ENCODE measurements around the gene LBH. TPM values are rescaled to one million over a fixed set of nuclear protein-coding genes. Genes with fewer than 3 reads are reported as not detected.

LBH gene
- total RNA-seq, 1 donor, result 91.4 TPM

- Histone ChIP-seq H3K4me1 (ENCODE audit: insufficient read depth, low read length) (peaks cover 52% of the 10 kb centered on the region), H3K4me3 (ENCODE audit: low read length) (no peak overlapping the region), H3K9me3 (ENCODE audit: low read depth, low read length) (no peaks in the 10 kb centered on the region), H3K27me3 (ENCODE audit: insufficient read depth, low read length) (no peaks in the 10 kb centered on the region)
Measured at GRCh38 chr2:30224151-30224550, 7.2 kb upstream of the LBH start.

GRCh38 chr2:30225131-30225762, 6.1 kb upstream of the LBH start:
- Histone ChIP-seq H3K27me3 (ENCODE audit: insufficient read depth, low read length) (peaks cover 7% of the 10 kb centered on the region), H3K9me3 (ENCODE audit: low read depth, low read length) (no peaks in the 10 kb centered on the region), H3K4me1 (ENCODE audit: insufficient read depth, low read length) (peaks cover 56% of the 10 kb centered on the region), H3K4me3 (ENCODE audit: low read length) (peak overlapping the region; percentile 30)

- H3K27me3 ChIP-seq (ENCODE audit: insufficient read depth, low read length), result peaks cover 13% of the 10 kb centered on the region
- H3K4me3 ChIP-seq (ENCODE audit: low read length), result no peak overlapping the region
- no peaks in the 10 kb centered on the region for H3K9me3 ChIP-seq (ENCODE audit: low read depth, low read length)
- peaks cover 64% of the 10 kb centered on the region for H3K4me1 ChIP-seq (ENCODE audit: insufficient read depth, low read length)
Measured at GRCh38 chr2:30226144-30227032, 4.9 kb upstream of the LBH start.

GRCh38 chr2:30229596-30229995, 1.7 kb upstream of the LBH start:
- Histone ChIP-seq H3K27me3 (ENCODE audit: insufficient read depth, low read length) (peaks cover 27% of the 10 kb centered on the region), H3K9me3 (ENCODE audit: low read depth, low read length) (no peaks in the 10 kb centered on the region), H3K4me1 (ENCODE audit: insufficient read depth, low read length) (peaks cover 67% of the 10 kb centered on the region), H3K4me3 (ENCODE audit: low read length) (no peak overlapping the region)

- Histone ChIP-seq H3K27me3 (ENCODE audit: insufficient read depth, low read length) (peaks cover 27% of the 10 kb centered on the region), H3K4me3 (ENCODE audit: low read length) (peak overlapping the region; percentile 80), H3K9me3 (ENCODE audit: low read depth, low read length) (no peaks in the 10 kb centered on the region), H3K4me1 (ENCODE audit: insufficient read depth, low read length) (peaks cover 67% of the 10 kb centered on the region)
Measured at GRCh38 chr2:30230497-30231211, 680 bp upstream of the LBH start.

- Histone ChIP-seq H3K27me3 (ENCODE audit: insufficient read depth, low read length) (peaks cover 27% of the 10 kb centered on the region), H3K4me3 (ENCODE audit: low read length) (peak overlapping the region; percentile 80), H3K4me1 (ENCODE audit: insufficient read depth, low read length) (peaks cover 68% of the 10 kb centered on the region), H3K9me3 (ENCODE audit: low read depth, low read length) (no peaks in the 10 kb centered on the region)
Measured at GRCh38 chr2:30231996-30232800, 864 bp downstream of the LBH start.

GRCh38 chr2:30232801-30233130, 1.4 kb downstream of the LBH start:
- peaks cover 27% of the 10 kb centered on the region for H3K27me3 ChIP-seq (ENCODE audit: insufficient read depth, low read length)
- H3K4me3 ChIP-seq (ENCODE audit: low read length), result peak overlapping the region; percentile 80
- peaks cover 68% of the 10 kb centered on the region for H3K4me1 ChIP-seq (ENCODE audit: insufficient read depth, low read length)
- H3K9me3 ChIP-seq (ENCODE audit: low read depth, low read length), result no peaks in the 10 kb centered on the region

GRCh38 chr2:30233271-30234009, 2.1 kb downstream of the LBH start:
- peak overlapping the region; percentile 80 for H3K4me3 ChIP-seq (ENCODE audit: low read length)
- H3K4me1 ChIP-seq (ENCODE audit: insufficient read depth, low read length), result peaks cover 75% of the 10 kb centered on the region
- peaks cover 27% of the 10 kb centered on the region for H3K27me3 ChIP-seq (ENCODE audit: insufficient read depth, low read length)
- H3K9me3 ChIP-seq (ENCODE audit: low read depth, low read length), result no peaks in the 10 kb centered on the region

GRCh38 chr2:30234180-30234971, 3.0 kb downstream of the LBH start:
- Histone ChIP-seq H3K4me3 (ENCODE audit: low read length) (peak overlapping the region; percentile 80), H3K9me3 (ENCODE audit: low read depth, low read length) (no peaks in the 10 kb centered on the region), H3K27me3 (ENCODE audit: insufficient read depth, low read length) (peaks cover 27% of the 10 kb centered on the region), H3K4me1 (ENCODE audit: insufficient read depth, low read length) (peaks cover 83% of the 10 kb centered on the region)

GRCh38 chr2:30235008-30235655, 3.8 kb downstream of the LBH start:
- Histone ChIP-seq H3K4me1 (ENCODE audit: insufficient read depth, low read length) (peaks cover 89% of the 10 kb centered on the region), H3K4me3 (ENCODE audit: low read length) (peak overlapping the region; percentile 80), H3K27me3 (ENCODE audit: insufficient read depth, low read length) (peaks cover 21% of the 10 kb centered on the region), H3K9me3 (ENCODE audit: low read depth, low read length) (no peaks in the 10 kb centered on the region)

GRCh38 chr2:30235859-30236535, 4.7 kb downstream of the LBH start:
- Histone ChIP-seq H3K4me1 (ENCODE audit: insufficient read depth, low read length) (peaks cover 86% of the 10 kb centered on the region), H3K27me3 (ENCODE audit: insufficient read depth, low read length) (peaks cover 13% of the 10 kb centered on the region), H3K9me3 (ENCODE audit: low read depth, low read length) (no peaks in the 10 kb centered on the region), H3K4me3 (ENCODE audit: low read length) (peak overlapping the region; percentile 80)

GRCh38 chr2:30236591-30237238, 5.4 kb downstream of the LBH start:
- peaks cover 83% of the 10 kb centered on the region for H3K4me1 ChIP-seq (ENCODE audit: insufficient read depth, low read length)
- H3K4me3 ChIP-seq (ENCODE audit: low read length), result no peak overlapping the region

More at GRCh38 chr2:30236591-30237238, 5.4 kb downstream of the LBH start:
- Histone ChIP-seq H3K27me3 (ENCODE audit: insufficient read depth, low read length) (peaks cover 13% of the 10 kb centered on the region), H3K9me3 (ENCODE audit: low read depth, low read length) (no peaks in the 10 kb centered on the region)

Measured in mononuclear cell (primary cell).